ENCODE measurements around the gene HOXB6. TPM values are rescaled to one million over a fixed set of nuclear protein-coding genes. Genes with fewer than 3 reads are reported as not detected.
A peak's percentile ranks its signal among the peaks of the same experiment; 100 is the strongest.

Gene HOXB6
- total and polyA plus RNA-seq, 8 donors = 0.12 to 1.8 (median 0.69) TPM

GRCh38 chr17:48586355-48587258 lies 18.2 kb downstream of the HOXB6 start:
- ATAC-seq = peak in 1 of 4 donors; percentile 28
- peak in 1 of 6 donors; percentile 55 for DNase-seq
- no peak for TF ChIP-seq CTCF (IDR thresholded peaks at IDR 0.05)
- 17 to 18% methylated on average over 34 of the region's 34 CpGs for WGBS, 2 donors
- peak overlapping the region in 1 of 4 donors; percentile 44 for H3K27ac ChIP-seq
- H3K4me1 ChIP-seq = peaks cover 0 to 12% (median 11%) of the 10 kb centered on the region in 3 donors
- no peaks in the 10 kb centered on the region for H3K9me3 ChIP-seq
- intact Hi-C loops (cut with DNase I) = no loop called here
- no peak for FAIRE-seq
- peaks cover 5 to 66% (median 14%) of the 10 kb centered on the region in 4 donors for H3K27me3 ChIP-seq
- peak overlapping the region in 2 of 4 donors; percentile 32 to 45 for H3K4me3 ChIP-seq
- no peaks in the 10 kb centered on the region for H3K36me3 ChIP-seq

- 10 to 15% methylated on average over 2 of the region's 2 CpGs for WGBS, 2 donors
- peaks cover 0 to 12% (median 11%) of the 10 kb centered on the region in 3 donors for H3K4me1 ChIP-seq
- H3K36me3 ChIP-seq = no peaks in the 10 kb centered on the region
- FAIRE-seq = no peak
- TF ChIP-seq CTCF (IDR thresholded peaks at IDR 0.05) = no peak
- H3K4me3 ChIP-seq = no peak overlapping the region
- no peak for ATAC-seq
- H3K27me3 ChIP-seq = peaks cover 5 to 75% (median 18%) of the 10 kb centered on the region in 4 donors
- H3K9me3 ChIP-seq = no peaks in the 10 kb centered on the region
- no peak for DNase-seq
- intact Hi-C loops (cut with DNase I) = no loop called here
- H3K27ac ChIP-seq = no peak overlapping the region
Observed at GRCh38 chr17:48584223-48584741, 20.5 kb downstream of the HOXB6 start.

GRCh38 chr17:48583708-48584222 lies 21.0 kb downstream of the HOXB6 start:
- TF ChIP-seq CTCF (IDR thresholded peaks at IDR 0.05) = no peak
- intact Hi-C loops (cut with DNase I) = no loop called here
- FAIRE-seq (no peak), DNase-seq (no peak), ATAC-seq (no peak)
- Histone ChIP-seq H3K4me1 (peaks cover 0 to 12% (median 11%) of the 10 kb centered on the region in 3 donors), H3K27me3 (peaks cover 5 to 80% (median 20%) of the 10 kb centered on the region in 4 donors), H3K4me3 (no peak overlapping the region), H3K9me3 (no peaks in the 10 kb centered on the region), H3K27ac (no peak overlapping the region), H3K36me3 (no peaks in the 10 kb centered on the region)
- WGBS, 2 donors = 22 to 28% methylated on average over 3 of the region's 3 CpGs

- Histone ChIP-seq H3K27me3 (peaks cover 5 to 89% (median 20%) of the 10 kb centered on the region in 4 donors), H3K4me1 (peaks cover 0 to 12% (median 11%) of the 10 kb centered on the region in 3 donors), H3K27ac (peak overlapping the region in 1 of 4 donors; percentile 66), H3K4me3 (no peak overlapping the region), H3K9me3 (no peaks in the 10 kb centered on the region), H3K36me3 (no peaks in the 10 kb centered on the region)
- DNase-seq (no peak), ATAC-seq (no peak), FAIRE-seq (no peak)
- WGBS, 2 donors = 15 to 26% methylated on average over 7 of the region's 7 CpGs
- intact Hi-C loops (cut with DNase I) = no loop called here
- no peak for TF ChIP-seq CTCF (IDR thresholded peaks at IDR 0.05)
Observed at GRCh38 chr17:48582750-48583069, 22.1 kb downstream of the HOXB6 start.
